GM18519 (cell line): ENCODE data around the gene ABCC1.

Experiments
- ATAC-seq: cut with Tn5 transposase; IDR thresholded peaks from one replicate; pipeline ENCODE4 v1.9.1; 2021; ENCODE audit warnings: mild to moderate bottlenecking, moderate library complexity; ENCODE audit not compliant: unreplicated experiment, low FRiP score

Gene ABCC1

GRCh38 chr16:16071631-16072244 is 122.3 kb downstream of the ABCC1 start:
- ATAC-seq: no peak

GRCh38 chr16:16073001-16073545 is 123.7 kb downstream of the ABCC1 start:
- ATAC-seq: no peak

DNA sequence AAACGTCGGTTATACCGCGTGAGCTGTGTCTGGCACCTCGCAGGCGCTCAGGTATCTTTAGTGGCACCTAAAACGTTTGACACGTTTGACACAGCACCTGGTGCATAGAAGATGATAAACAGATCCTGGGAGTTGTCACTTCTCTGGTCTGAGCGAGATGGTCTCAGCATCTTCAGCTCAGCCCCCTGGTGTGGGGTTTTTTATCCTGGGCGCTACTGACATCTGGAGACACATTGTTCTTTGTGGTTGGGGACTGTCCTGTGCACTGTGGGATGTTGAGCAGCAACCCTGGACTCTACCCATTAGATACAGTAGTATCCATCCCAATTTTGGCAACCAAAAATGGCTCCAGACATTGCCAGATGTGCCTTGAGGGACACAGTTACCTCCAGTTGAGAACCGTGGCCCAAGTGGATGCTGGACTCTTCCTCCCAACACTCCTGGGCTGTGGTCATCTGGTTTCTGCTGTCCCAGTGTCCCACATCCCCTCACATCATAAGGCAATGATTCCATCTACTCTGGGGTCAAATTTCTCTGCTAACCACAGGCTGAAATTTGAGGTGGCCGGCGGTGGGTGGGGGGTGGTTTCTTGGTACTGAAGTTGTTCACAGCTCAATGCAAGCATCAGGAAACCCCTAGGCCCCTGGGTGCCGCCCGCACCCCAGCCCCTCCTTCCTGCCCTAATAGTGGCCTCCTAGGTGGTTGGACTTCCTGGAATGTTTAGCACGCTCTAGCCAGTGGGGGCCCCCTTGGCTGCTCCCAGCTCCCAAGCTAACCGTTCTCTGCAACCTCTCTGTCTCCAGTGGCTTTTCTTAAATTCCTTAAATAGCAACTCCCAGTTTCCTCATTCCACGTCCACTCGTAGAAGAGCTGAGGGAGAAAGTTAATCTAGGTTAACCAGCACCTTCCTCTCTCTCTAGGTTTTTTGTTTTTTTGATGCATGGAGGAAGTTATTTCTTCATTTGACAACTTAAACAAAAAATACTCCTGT is 124.8 kb downstream of the ABCC1 start:
- ATAC-seq: no peak

- ATAC-seq: no peak
Observed at GRCh38 chr16:16075488-16076422, 126.3 kb downstream of the ABCC1 start.

DNA sequence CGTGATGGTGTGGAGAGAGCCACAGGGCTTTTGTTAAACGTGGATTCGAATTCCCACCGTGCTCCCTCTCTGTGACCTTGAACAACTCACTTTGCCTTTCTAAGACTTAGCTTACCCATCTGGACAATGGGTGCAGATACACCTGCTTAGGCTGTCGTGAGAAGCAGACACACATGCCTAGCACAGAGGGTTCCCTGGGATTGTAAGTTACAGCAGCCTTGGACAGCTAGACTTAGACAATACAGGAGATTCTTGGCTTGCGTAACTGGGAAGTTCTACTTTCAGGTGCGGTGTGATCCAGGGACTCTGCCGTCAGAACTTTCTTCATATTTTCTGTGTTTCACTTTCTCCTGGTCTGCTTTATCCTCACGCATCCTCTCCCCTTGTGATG is 127.0 kb downstream of the ABCC1 start:
- ATAC-seq: no peak

DNA sequence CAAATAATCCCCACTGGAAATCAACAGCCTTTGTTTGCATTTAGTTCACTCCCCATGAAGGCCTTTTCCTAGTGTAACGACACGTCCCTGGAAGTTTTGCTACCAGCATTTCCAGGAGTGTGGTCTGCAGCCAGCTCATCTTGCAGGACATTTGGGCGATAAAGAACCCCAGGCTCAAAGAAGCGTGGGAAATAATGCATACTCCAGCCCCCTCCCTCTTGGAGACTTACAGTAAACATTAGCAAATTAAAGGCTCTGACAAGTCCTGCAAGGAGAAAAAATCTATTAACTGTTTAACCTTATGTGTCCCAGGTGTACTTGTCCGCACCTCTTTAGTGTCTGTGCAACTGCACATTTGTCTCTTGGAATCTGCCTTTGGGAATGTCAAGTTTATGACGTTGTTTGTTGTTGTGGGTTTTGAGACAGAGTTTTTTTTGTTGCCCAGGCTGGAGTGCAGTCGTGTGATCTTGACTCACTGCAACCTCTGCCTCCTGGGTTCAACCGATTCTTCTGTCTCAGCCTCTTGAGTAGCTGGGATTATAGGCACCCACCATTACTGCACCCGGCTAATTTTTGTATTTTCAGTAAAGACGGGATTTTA is 131.1 kb downstream of the ABCC1 start:
- no peak for ATAC-seq

GRCh38 chr16:16081141-16081540 is 131.7 kb downstream of the ABCC1 start:
- no peak for ATAC-seq

DNA sequence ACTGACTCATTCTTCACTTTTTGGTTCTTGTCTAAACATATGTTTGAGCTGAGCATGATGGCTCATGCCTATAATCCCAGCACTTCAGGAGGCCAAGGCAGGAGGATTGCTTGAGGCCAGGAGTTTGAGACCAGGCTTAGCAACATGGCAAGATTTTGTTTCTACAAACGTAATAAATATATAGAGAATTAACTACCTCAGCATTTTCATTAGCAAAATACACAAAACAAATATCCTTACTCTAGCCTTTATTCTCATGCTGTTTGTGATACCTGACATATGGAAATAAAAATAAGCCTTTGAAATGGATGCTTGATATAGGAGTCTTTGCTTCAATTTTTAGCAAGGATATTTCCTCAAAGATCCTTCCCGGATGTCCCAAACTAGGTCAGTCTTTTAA is 132.8 kb downstream of the ABCC1 start:
- no peak for ATAC-seq

- ATAC-seq: no peak
Observed at GRCh38 chr16:16083421-16084156, 134.2 kb downstream of the ABCC1 start.

DNA sequence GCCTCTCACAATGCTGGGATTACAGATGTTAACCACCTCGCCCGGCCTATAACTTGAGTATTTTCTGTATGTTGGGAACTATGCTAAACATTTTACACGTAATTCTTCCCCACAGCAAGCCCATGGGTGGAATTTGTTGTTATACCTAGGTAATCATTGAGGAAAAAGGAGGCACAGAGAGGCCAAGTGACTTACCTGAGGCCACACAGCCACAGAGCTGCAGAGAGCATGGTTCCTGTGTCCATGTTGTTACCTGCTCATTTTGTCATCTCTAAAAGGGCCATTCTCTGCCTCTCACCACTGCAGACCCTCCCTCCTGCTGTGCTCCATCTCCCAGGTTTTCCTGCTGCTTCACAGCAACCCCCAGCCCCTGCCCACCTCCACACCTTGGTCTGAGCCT is 135.5 kb downstream of the ABCC1 start:
- no peak for ATAC-seq

DNA sequence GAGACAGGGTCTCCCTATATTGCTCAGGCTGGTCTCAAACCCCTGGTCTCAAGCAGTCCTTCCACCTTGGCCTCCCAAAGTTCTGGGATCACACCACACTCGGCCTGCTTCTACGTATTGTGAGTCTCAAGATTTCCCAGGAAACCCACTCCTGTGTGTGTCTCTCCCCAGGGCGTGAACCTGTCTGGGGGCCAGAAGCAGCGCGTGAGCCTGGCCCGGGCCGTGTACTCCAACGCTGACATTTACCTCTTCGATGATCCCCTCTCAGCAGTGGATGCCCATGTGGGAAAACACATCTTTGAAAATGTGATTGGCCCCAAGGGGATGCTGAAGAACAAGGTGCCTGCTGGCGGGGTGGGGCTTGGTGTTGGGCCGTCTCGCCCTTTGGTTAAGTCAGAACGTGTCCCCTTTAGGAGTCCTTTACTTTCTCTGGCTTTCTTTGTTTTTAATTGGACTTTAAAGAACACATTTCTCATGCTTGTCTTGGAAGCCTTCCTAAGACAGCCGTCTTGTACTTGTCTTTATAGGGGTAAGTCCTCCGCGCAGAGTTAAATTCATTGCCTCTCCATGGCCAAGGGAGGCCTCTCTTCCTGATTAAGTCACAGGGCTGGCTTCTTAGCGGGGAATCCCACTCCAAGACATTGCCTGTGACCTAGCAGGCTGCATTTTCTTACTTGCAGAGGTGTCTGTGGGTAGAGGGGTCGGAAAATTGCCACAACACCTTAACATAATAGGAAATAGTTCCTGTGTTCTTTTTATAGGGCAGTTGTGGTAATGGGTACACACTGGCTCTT is 137.4 kb downstream of the ABCC1 start:
- ATAC-seq: no peak

DNA sequence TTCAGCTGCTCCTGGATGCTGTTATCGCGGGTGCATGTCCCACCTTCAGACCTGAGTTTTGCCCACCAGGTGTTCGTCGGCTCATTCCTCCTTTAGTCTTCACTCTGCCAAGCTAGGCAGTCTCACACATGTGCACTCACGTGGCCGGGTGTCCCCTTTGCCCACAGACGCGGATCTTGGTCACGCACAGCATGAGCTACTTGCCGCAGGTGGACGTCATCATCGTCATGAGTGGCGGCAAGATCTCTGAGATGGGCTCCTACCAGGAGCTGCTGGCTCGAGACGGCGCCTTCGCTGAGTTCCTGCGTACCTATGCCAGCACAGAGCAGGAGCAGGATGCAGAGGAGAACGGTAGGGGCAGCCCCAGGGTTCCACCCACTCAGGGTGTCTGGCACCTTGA is 140.8 kb downstream of the ABCC1 start:
- ATAC-seq: no peak

DNA sequence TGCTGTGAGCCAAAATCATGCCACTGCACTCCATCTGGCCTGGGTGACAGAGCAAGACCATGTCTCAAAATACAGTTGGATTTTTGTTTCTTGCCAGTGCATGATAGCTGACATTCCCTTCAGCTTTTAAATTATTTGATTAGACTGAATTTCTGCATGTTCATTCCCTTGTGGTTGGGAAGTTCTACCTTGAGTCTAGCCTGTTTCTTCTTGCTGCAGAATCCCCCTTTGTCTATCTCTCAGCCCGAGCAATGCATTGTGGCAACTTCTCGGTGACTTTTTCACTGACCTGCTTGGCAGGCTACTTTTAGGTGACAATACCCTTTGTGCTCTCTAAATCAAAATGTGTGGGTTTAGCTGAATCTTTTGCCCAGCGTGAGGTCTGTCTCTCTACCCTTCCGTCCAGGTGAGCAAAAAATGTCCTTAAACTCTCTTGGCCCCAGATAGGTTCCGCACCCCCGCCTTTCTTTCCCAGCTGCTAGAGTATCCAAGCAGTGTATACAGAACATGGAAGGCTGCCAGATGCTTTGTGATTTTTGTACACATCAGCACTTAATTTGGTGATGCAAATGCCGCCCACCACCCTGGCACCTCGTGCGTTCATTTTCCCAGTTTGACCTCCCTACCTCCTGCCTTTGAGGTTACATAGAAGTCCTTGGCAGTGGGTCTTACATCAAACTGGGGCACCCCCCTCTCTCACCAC is 143.7 kb downstream of the ABCC1 start:
- no peak for ATAC-seq

GRCh38 chr16:16093628-16094332 is 144.4 kb downstream of the ABCC1 start:
- ATAC-seq: no peak

DNA sequence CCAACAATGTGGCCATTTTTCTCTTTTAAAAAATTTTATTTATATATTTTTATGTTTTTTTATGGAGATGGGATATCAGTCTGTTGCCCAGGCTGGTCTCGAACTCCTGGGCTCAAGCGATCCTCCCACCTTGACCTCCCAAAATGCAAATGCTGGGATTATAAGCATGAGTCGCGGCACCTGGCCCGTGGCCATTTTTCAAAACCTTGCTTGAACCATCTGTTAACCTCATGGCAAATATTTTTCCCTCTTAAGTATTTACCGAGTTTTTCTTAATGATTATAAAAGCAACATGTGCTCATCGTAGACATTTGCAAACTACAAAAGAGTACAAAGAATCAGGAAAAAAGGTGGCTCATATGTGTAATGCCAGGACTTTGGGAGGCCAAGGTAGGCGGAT is 146.2 kb downstream of the ABCC1 start:
- no peak for ATAC-seq

DNA sequence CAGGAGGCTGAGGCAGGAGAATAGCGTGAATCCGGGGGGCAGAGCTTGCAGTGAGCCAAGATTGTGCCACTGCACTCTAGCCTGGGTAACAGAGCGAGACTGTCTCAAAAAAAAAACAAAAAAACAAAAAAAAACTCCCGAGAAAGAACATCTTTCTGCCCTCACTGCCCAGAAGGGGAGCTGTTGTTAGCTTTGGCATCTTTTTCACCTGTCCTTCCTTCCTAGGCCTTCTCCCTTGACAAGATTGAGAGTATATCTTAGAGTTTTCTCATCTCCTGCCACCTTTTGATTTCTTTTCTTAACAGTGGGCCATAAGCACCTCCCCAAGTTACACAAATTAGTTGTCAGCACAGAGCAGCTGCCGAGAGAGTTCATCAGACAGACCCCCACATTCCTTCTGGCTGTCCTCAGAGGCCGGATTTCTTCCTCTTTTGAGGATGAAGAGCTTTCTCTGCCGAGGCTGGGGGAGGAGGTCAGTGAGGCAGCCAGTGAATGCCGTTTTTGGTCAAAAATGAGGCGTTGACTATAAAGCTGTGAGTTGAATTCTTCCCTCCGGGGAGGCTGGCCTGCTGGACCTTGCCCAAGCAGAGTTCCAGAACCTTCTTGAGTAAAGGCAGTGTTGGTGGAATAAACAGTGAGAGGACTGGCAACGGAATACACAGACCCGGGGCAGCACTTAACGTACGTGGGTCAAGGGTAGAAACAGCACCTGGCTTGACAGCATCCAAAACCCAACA is 146.9 kb downstream of the ABCC1 start:
- ATAC-seq: no peak

DNA sequence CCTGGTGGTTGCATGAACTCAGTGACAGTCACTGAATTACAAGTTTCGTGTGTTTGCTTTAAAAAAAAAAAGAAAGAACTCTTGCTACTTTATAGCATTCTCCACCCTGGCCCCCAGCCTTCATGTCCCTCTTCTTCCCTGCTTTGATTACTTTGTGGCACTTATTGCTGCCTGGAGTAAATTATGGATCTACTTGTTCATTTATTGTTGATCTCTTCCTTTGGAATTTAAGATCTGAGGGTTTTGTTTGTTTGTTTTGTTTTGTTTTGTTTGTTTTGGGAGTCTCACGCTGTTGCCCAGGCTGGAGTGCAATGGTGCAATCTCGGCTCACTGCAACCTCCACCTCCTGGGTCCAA is 147.4 kb downstream of the ABCC1 start:
- ATAC-seq: no peak
